Breast epithelium (tissue), 3 donors: ENCODE data around the gene RICTOR.

Experiments
- POLR2A ChIP-seq: fragments of 450-650 bp; IDR thresholded peaks from one replicate; pipeline ENCODE4 v1.6.1; 2016; ENCODE audit warnings: antibody characterized with exemption, mild to moderate bottlenecking, moderate library complexity
- POLR2AphosphoS5 ChIP-seq, 3 donors: sonication (generic); formaldehyde crosslinking; IDR thresholded peaks; one replicate each; pipeline ENCODE4 v1.6.1; 2017; ENCODE audit warnings: antibody characterized with exemption in 3 of 3
- TF ChIP-seq, protein P1 (sequence below), 3 donors: fragments of 450-650 bp; IDR thresholded peaks; one replicate each; pipeline ENCODE4 v1.5.1; 2016 to 2017; ENCODE audit warnings: antibody characterized with exemption in 3 of 3, mild to moderate bottlenecking in 3 of 3, moderate library complexity in 3 of 3

DNA sequence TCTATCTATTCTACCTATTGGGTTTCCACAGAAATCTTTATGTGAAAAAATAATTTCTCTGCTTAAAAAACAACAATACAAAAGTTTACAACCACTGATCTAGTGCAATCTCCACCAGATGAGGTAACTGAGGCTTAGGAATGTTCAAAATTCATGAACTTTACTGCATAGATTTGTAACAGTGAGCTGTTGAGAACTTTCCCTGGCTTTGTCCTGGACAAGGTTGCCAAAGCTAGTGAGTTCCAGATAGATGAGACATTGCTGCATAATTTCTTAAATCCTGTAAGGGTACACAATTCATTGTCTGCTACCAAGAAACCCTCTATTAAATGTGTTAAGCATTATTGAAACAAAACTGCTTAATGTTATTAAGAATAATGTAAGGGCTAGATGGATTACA is 125.7 kb downstream of the RICTOR start:
- TF ChIP-seq, protein P1, sequence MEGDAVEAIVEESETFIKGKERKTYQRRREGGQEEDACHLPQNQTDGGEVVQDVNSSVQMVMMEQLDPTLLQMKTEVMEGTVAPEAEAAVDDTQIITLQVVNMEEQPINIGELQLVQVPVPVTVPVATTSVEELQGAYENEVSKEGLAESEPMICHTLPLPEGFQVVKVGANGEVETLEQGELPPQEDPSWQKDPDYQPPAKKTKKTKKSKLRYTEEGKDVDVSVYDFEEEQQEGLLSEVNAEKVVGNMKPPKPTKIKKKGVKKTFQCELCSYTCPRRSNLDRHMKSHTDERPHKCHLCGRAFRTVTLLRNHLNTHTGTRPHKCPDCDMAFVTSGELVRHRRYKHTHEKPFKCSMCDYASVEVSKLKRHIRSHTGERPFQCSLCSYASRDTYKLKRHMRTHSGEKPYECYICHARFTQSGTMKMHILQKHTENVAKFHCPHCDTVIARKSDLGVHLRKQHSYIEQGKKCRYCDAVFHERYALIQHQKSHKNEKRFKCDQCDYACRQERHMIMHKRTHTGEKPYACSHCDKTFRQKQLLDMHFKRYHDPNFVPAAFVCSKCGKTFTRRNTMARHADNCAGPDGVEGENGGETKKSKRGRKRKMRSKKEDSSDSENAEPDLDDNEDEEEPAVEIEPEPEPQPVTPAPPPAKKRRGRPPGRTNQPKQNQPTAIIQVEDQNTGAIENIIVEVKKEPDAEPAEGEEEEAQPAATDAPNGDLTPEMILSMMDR (IDR thresholded peaks at IDR 0.05) = no peak
- TF ChIP-seq POLR2AphosphoS5 (IDR thresholded peaks at IDR 0.05) = no peak
- no peak for TF ChIP-seq POLR2A
